H1 (cell line): ENCODE results near the gene XPO1. TPM values are rescaled to one million over a fixed set of nuclear protein-coding genes. Genes with fewer than 3 reads are reported as not detected.
A peak's percentile ranks its signal among the peaks of the same experiment; 100 is the strongest.

Source experiments
- CTCF ChIA-PET: fragments of 300-600 bp; sonication (Branson Sonifier 250); formaldehyde crosslinking; loops from one replicate; lab custom pipeline; 2021; ENCODE audit not compliant: partially characterized antibody; lab: Charles Lee
- POLR2A ChIA-PET: fragments of 300-600 bp; sonication (Branson Sonifier 250); formaldehyde crosslinking; loops from one replicate; lab custom pipeline; 2021; ENCODE audit warnings: inconsistent platforms; ENCODE audit not compliant: partially characterized antibody; lab: Charles Lee
- DNase-seq, 2 experiments: peaks; one replicate each; pipeline versions ENCODE4 v3.0.0 to v3.0.0-alpha.2; 2010 to 2022; ENCODE audit warnings: low spot score in 2 of 2, low read depth in 1 of 2, mixed read lengths in 1 of 2
- FAIRE-seq: peaks from 2 replicates; lab custom pipeline; 2011; peaks lifted over from hg19 to GRCh38; lab: Jason Lieb, UNC
- H2AFZ ChIP-seq: 2 replicates; pipeline ENCODE4 v1.8.1; 2012; ENCODE audit warnings: low read length, inconsistent platforms
- H2AK5ac ChIP-seq: 2 replicates; pipeline ENCODE4 v1.6.1; 2013; ENCODE audit warnings: low read depth, low read length
- H2BK120ac ChIP-seq: replicated peaks from 2 replicates; pipeline ENCODE3; 2013; ENCODE audit warnings: low read depth, low read length, inconsistent platforms
- H2BK12ac ChIP-seq: 2 replicates; pipeline ENCODE4 v1.6.1; 2013; ENCODE audit warnings: low read depth, low read length
- H2BK15ac ChIP-seq: 2 replicates; pipeline ENCODE4 v1.6.1; 2013; ENCODE audit warnings: low read length
- H2BK20ac ChIP-seq: 2 replicates; pipeline ENCODE4 v1.6.1; 2013; ENCODE audit warnings: low read length
- H2BK5ac ChIP-seq: 2 replicates; pipeline ENCODE4 v1.6.1; 2013; ENCODE audit warnings: low read depth, low read length
- H3K14ac ChIP-seq: 2 replicates; pipeline ENCODE4 v1.6.1; 2013; ENCODE audit warnings: inconsistent platforms; ENCODE audit not compliant: insufficient read length
- H3K18ac ChIP-seq: 2 replicates; pipeline ENCODE4 v1.6.1; 2013; ENCODE audit warnings: low read length; ENCODE audit errors: extremely low read depth
- H3K23ac ChIP-seq: 2 replicates; pipeline ENCODE4 v1.6.1; 2013; ENCODE audit warnings: inconsistent platforms; ENCODE audit not compliant: insufficient read length
- H3K23me2 ChIP-seq: 2 replicates; pipeline ENCODE4 v1.6.1; 2013; ENCODE audit warnings: low read depth, low read length
- H3K27ac ChIP-seq: 2 replicates; pipeline ENCODE4 v1.6.1; 2011; ENCODE audit warnings: low read depth, low read length, inconsistent platforms
- H3K27me3 ChIP-seq, 4 experiments: replicated peaks in 1 of 4; 1 replicate in 1 of 4; 2 replicates in 3 of 4; pipeline versions ENCODE4 v1.6.1 to v1.8.1; 2011 to 2013; ENCODE audit warnings: low read length in 3 of 4, mild to moderate bottlenecking in 3 of 4, inconsistent platforms in 2 of 4, mixed read lengths in 2 of 4, moderate library complexity in 1 of 4; ENCODE audit not compliant: control insufficient read depth in 3 of 4, insufficient read depth in 3 of 4; ENCODE audit errors: extremely low read depth in 1 of 4
- H3K36me3 ChIP-seq, 4 experiments: 2 replicates each; pipeline versions ENCODE4 v1.6.1 to v1.8.1; 2011 to 2013; ENCODE audit warnings: mild to moderate bottlenecking in 4 of 4, low read length in 3 of 4, moderate library complexity in 2 of 4, control low read depth in 1 of 4, inconsistent platforms in 1 of 4; ENCODE audit not compliant: insufficient read depth in 4 of 4, control insufficient read depth in 2 of 4
- H3K4ac ChIP-seq: replicated peaks from 2 replicates; pipeline ENCODE3; 2013; ENCODE audit warnings: low read length, low read depth, mixed read lengths, inconsistent platforms; ENCODE audit not compliant: insufficient read length
- H3K4me1 ChIP-seq, 4 experiments: replicated peaks in 1 of 4; 1 replicate in 1 of 4; 2 replicates in 3 of 4; pipeline versions ENCODE4 v1.6.1 to v1.8.1; 2011 to 2013; ENCODE audit warnings: low read length in 3 of 4, inconsistent platforms in 2 of 4, mixed read lengths in 1 of 4; ENCODE audit not compliant: insufficient read depth in 4 of 4, control insufficient read depth in 3 of 4
- H3K4me2 ChIP-seq, 2 experiments: 2 replicates each; pipeline versions ENCODE4 v1.6.1 to v1.8.1; 2011 to 2013; ENCODE audit warnings: low read depth in 2 of 2, low read length in 2 of 2, control low read depth in 1 of 2, inconsistent platforms in 1 of 2, mild to moderate bottlenecking in 1 of 2; ENCODE audit not compliant: insufficient read depth in 1 of 2
- H3K4me3 ChIP-seq, 4 experiments: fragments of 200-600, 300-600 bp in 1 of 4; sonication (generic), shearing (Covaris generic), sonication (Bioruptor Twin) in 1 of 4; 2 replicates each; pipeline versions ENCODE4 v1.5.1 to v1.8.1; 2011 to 2016; ENCODE audit warnings: low read length in 4 of 4, low read depth in 3 of 4, control low read depth in 2 of 4, inconsistent platforms in 2 of 4, mild to moderate bottlenecking in 2 of 4, mixed read lengths in 1 of 4, moderate library complexity in 1 of 4; ENCODE audit not compliant: insufficient read depth in 2 of 4; ENCODE audit errors: extremely low read depth in 1 of 4
- H3K56ac ChIP-seq: replicated peaks from 2 replicates; pipeline ENCODE3; 2013; ENCODE audit warnings: low read depth, mild to moderate bottlenecking, mixed read lengths, low read length, inconsistent platforms; ENCODE audit not compliant: insufficient read length
- H3K79me1 ChIP-seq: 2 replicates; pipeline ENCODE4 v1.6.1; 2013; ENCODE audit warnings: low read depth, low read length, control low read depth
- H3K79me2 ChIP-seq, 2 experiments: 2 replicates each; pipeline versions ENCODE4 v1.6.1 to v1.8.1; 2012 to 2013; ENCODE audit warnings: low read length in 2 of 2, mild to moderate bottlenecking in 2 of 2, inconsistent platforms in 1 of 2; ENCODE audit not compliant: insufficient read depth in 2 of 2, control insufficient read depth in 1 of 2
- H3K9ac ChIP-seq, 4 experiments: replicated peaks in 1 of 4; 1 replicate in 1 of 4; 2 replicates in 3 of 4; pipeline versions ENCODE4 v1.6.1 to v1.8.1; 2011 to 2013; ENCODE audit warnings: low read depth in 3 of 4, low read length in 3 of 4, control low read depth in 2 of 4, mild to moderate bottlenecking in 2 of 4, moderate library complexity in 2 of 4, inconsistent platforms in 1 of 4; ENCODE audit errors: extremely low read depth in 1 of 4
- H3K9me3 ChIP-seq, 2 experiments: 2 replicates each; pipeline versions ENCODE4 v1.6.1 to v1.8.1; 2012 to 2013; ENCODE audit warnings: mild to moderate bottlenecking in 2 of 2, moderate library complexity in 2 of 2, control low read depth in 1 of 2, inconsistent platforms in 1 of 2, low read depth in 1 of 2, low read length in 1 of 2, mixed read lengths in 1 of 2; ENCODE audit not compliant: insufficient read depth in 2 of 2
- H4K20me1 ChIP-seq, 2 experiments: replicated peaks in 1 of 2; 2 replicates each; pipeline versions ENCODE3 to v1.8.1; 2011 to 2013; ENCODE audit warnings: inconsistent platforms in 2 of 2, low read length in 2 of 2, mild to moderate bottlenecking in 1 of 2; ENCODE audit not compliant: insufficient read depth in 2 of 2, control insufficient read depth in 1 of 2
- H4K5ac ChIP-seq: 2 replicates; pipeline ENCODE4 v1.6.1; 2013; ENCODE audit warnings: low read length, low read depth, mixed read lengths, inconsistent platforms; ENCODE audit not compliant: insufficient read length
- H4K8ac ChIP-seq: 2 replicates; pipeline ENCODE4 v1.8.0; 2013; ENCODE audit warnings: mild to moderate bottlenecking, moderate library complexity, low read length, inconsistent platforms; ENCODE audit not compliant: insufficient read depth; ENCODE audit errors: extremely low read depth
- H4K91ac ChIP-seq: replicated peaks from 2 replicates; pipeline ENCODE3; 2013; ENCODE audit warnings: low read length, mixed read lengths, inconsistent platforms; ENCODE audit not compliant: insufficient read length
- POLR2A ChIP-seq, 2 experiments: IDR thresholded peaks; 1 replicate in 1 of 2; 2 replicates in 1 of 2; pipeline ENCODE4 v1.6.1; 2011; ENCODE audit warnings: low read depth in 2 of 2, low read length in 2 of 2, mild to moderate bottlenecking in 2 of 2; ENCODE audit errors: control extremely low read depth in 1 of 2
- RFX5 ChIP-seq: IDR thresholded peaks from 2 replicates; pipeline ENCODE4 v1.6.1; 2011; ENCODE audit warnings: low read depth, low read length, improper control_type of control experiment, borderline replicate concordance
- SAP30 ChIP-seq: fragments of 300-600 bp; sonication (generic); IDR thresholded peaks from 2 replicates; pipeline ENCODE4 v1.7.1; 2012; ENCODE audit warnings: low read length, moderate library complexity, mild to moderate bottlenecking, inconsistent platforms; ENCODE audit not compliant: insufficient read depth, insufficient replicate concordance
- SP2 ChIP-seq: IDR thresholded peaks from 2 replicates; pipeline ENCODE4 v1.6.1; 2012; ENCODE audit warnings: mild to moderate bottlenecking, low read length, inconsistent platforms
- WGBS, 2 experiments: shearing (Covaris generic) in 1 of 2; methylation state at CpG; one replicate each; pipeline versions ENCODE4 v1.1.6 to v1.1.7; 2013 to 2015; ENCODE audit warnings: low lambda C conversion rate in 2 of 2, mixed read lengths in 2 of 2, inconsistent platforms in 1 of 2, low coverage in 1 of 2, missing lambda C conversion rate in 1 of 2; ENCODE audit not compliant: insufficient replicate concordance in 2 of 2, insufficient coverage in 1 of 2, insufficient read length in 1 of 2; ENCODE audit errors: extremely low coverage in 1 of 2, missing lambda C conversion rate in 1 of 2; 5-methylcytosine and 5-hydroxymethylcytosine counted together
- polyA plus RNA-seq, 7 experiments: library from polyadenylated mRNA; depleted of rRNA in 3 of 7; stranded (reverse) in 5 of 7; unstranded in 2 of 7; fragments of >200 nt in 5 of 7; fragments of 200-250 nt in 2 of 7; gene quantifications; 1 replicate in 5 of 7; 2 replicates in 1 of 7; 4 replicates in 1 of 7; pipeline versions ENCODE4 v1.2.1 to v1.2.3, GENCODE V29; 2011 to 2013; ENCODE audit warnings: missing spikeins in 2 of 7, mixed read lengths in 2 of 7
- total RNA-seq: library from RNA; stranded (reverse); fragmentation: NEBNext Ultra II Directional; extraction: Animal tissue kit (Norgen Biotek cat#: 25700); gene quantifications from 2 replicates; pipeline ENCODE4 v1.2.1, GENCODE V29; 2021

The XPO1 gene
- total and polyA plus RNA-seq, 2 of the 8 experiments (the other 6 are each of a cell fraction or from before 2014, with no cell fraction given), result 110 to 296 TPM

DNA sequence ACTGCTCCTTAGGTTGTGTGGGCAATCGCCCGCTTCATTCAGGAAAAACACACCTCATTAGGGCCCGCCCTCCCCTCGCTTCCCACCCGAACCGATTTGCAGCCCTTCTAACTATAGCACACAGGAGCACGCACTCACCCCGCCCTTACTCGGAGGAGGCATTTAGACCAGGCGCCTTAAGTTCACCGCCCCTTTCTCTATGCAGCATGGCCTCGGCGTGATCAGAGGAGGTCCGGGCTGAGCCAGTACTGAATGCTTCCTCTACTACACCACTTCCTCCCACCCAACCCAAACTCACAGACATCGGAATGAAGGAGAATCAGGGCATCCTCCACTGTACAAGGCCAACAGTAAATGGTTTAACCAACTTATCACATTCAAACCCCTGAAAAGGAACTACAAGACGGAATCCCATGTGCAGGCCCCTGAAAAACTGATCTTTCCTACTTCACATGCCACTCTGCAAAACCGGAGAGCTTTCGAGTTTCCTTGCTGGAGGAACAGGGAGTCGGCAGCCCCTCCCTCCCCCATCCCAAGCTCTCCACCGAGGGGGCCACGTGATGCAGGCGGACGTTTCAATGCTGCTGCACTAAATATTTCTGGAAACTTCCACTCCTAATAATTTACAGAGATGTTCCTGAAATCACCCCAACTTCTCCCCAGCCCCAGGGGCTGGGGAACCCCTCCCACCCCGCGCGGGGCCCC lies 1.4 kb downstream of the XPO1 start:
- whole genome bisulfite sequencing, 2 experiments, result 1% methylated on average over 23 of the region's 26 CpGs; no CpG with 5 or more reads in 1 of the 2 experiments
- peak overlapping the region; percentile 79 for H4K5ac ChIP-seq
- peaks cover 2 to 6% (median 5%) of the 10 kb centered on the region in 4 experiments; a peak in 4 of 7 replicates for H3K4me1 ChIP-seq
- ChIA-PET POLR2A (interaction anchor here (0.6 to 5.4 kb wide), 35 partner anchors 8 to 359 kb away, joined by 3 to 53 read pairs (median 4); no protein-coding TSS in a partner anchor), CTCF (no interaction called here)
- peak overlapping the region; percentile 96 to 100 (median 98) for H3K9ac ChIP-seq
- H3K79me2 ChIP-seq, result peaks cover 51 to 61% of the 10 kb centered on the region in 2 experiments
- peak; percentile 75 to 80 for DNase-seq
- no peak overlapping the region for H2BK20ac ChIP-seq
- no peak overlapping the region for H3K14ac ChIP-seq
- peak overlapping the region; percentile 97; the same call in 1 of the 2 replicates for H2BK12ac ChIP-seq
- peaks cover 11% of the 10 kb centered on the region for H3K23me2 ChIP-seq
- peak overlapping the region; percentile 95 for H4K91ac ChIP-seq
- H3K9me3 ChIP-seq, result no peaks in the 10 kb centered on the region; a peak in 1 of 4 replicates
- H3K27me3 ChIP-seq, result no peaks in the 10 kb centered on the region
- peak overlapping the region; percentile 96 to 99 (median 97) for H3K4me3 ChIP-seq
- peak overlapping the region; percentile 97 for H3K27ac ChIP-seq
- H2BK15ac ChIP-seq, result no peak overlapping the region
- H3K4ac ChIP-seq, result peak overlapping the region; percentile 28
- no peaks in the 10 kb centered on the region for H3K79me1 ChIP-seq
- peak overlapping the region; percentile 98 for H2BK5ac ChIP-seq
- peaks cover 11 to 24% of the 10 kb centered on the region in 2 experiments for H4K20me1 ChIP-seq
- no peak overlapping the region for H2AFZ ChIP-seq
- H3K4me2 ChIP-seq, result peak overlapping the region; percentile 82 to 98
- H4K8ac ChIP-seq, result peak overlapping the region; percentile 100; the same call in 1 of the 2 replicates
- peaks cover 0 to 14% (median 3%) of the 10 kb centered on the region in 4 experiments; a peak in 2 of 8 replicates for H3K36me3 ChIP-seq
- peak overlapping the region; percentile 98 for H3K18ac ChIP-seq
- peak overlapping the region; percentile 37 for H3K56ac ChIP-seq
- peak overlapping the region; percentile 99 for H2AK5ac ChIP-seq
- FAIRE-seq, result no peak
- H3K23ac ChIP-seq, result no peak overlapping the region
- H2BK120ac ChIP-seq, result no peak overlapping the region
- TF ChIP-seq POLR2A (IDR thresholded peaks at IDR 0.05; ENCODE audit: control extremely low read depth in 1 of 2, low read depth in 2 of 2, low read length in 2 of 2) (peak; percentile 93 to 99), SP2 (no peak), RFX5 (no peak), SAP30 (peak; percentile 86)
